ENCODE measurements around the gene GPR34. TPM values are rescaled to one million over a fixed set of nuclear protein-coding genes. Genes with fewer than 3 reads are reported as not detected.

The GPR34 gene
- total and polyA plus RNA-seq, 2 of the 13 experiments (the other 11 are each of a cell fraction or from before 2014, with no cell fraction given), result not detected

- no TSS peak for BruUV-seq (replicated peaks)
- H3K27ac ChIP-seq (ENCODE audit: extremely low read length, insufficient read depth, low read length), result no peak overlapping the region
- no peaks in the 10 kb centered on the region for H3K27me3 ChIP-seq (ENCODE audit: control insufficient read depth in 1 of 2, insufficient read depth in 2 of 2, low read length in 2 of 2)
- H3K9me3 ChIP-seq (ENCODE audit: low read length), result no peaks in the 10 kb centered on the region
- no peaks in the 10 kb centered on the region for H4K20me1 ChIP-seq (ENCODE audit: insufficient read depth, low read length)
- POLR2A ChIA-PET, result no interaction called here
- in situ Hi-C loops (cut with HindIII; ENCODE audit: extremely low pct_ligation_motif_present, low pct_unique_long_range_greater_than_20kb) (no loop called here), intact Hi-C loops (cut with micrococcal nuclease; ENCODE audit: unreplicated experiment) (no loop called here)
- no peaks in the 10 kb centered on the region for H3K4me1 ChIP-seq (ENCODE audit: insufficient read depth, low read length)
- no peaks in the 10 kb centered on the region for H3K36me3 ChIP-seq (replicated peaks in 1 of 2; ENCODE audit: control insufficient read depth in 1 of 2, insufficient read depth in 2 of 2, low read length in 2 of 2)
- no peak for FAIRE-seq
- no peak overlapping the region for H3K4me2 ChIP-seq (ENCODE audit: low read depth, low read length)
- no peak overlapping the region for H3K4me3 ChIP-seq (replicated peaks in 1 of 3; ENCODE audit: insufficient read depth in 1 of 3, low read depth in 2 of 3, low read length in 3 of 3)
- no peaks in the 10 kb centered on the region for H3K79me2 ChIP-seq (ENCODE audit: insufficient read depth, low read length)
- TF ChIP-seq ZNF782 (CRISPR knock-in tag; IDR thresholded peaks at IDR 0.05; ENCODE audit: borderline replicate concordance), result no peak
- no peak for TF ChIP-seq HMGA1 (CRISPR knock-in tag; conservative IDR thresholded peaks at IDR 0.05)
- no peak for TF ChIP-seq ZFP90 (CRISPR knock-in tag; IDR thresholded peaks at IDR 0.05; ENCODE audit: borderline replicate concordance)
- no peak for TF ChIP-seq ATF7-NPFF (CRISPR knock-in tag; IDR thresholded peaks at IDR 0.05; ENCODE audit: low read depth)
- TF ChIP-seq ZNF251 (CRISPR knock-in tag; IDR thresholded peaks at IDR 0.05), result no peak
- no peak for TF ChIP-seq SRY (CRISPR knock-in tag; IDR thresholded peaks at IDR 0.05)
- TF ChIP-seq FOXJ3 (CRISPR knock-in tag; IDR thresholded peaks at IDR 0.05; ENCODE audit: borderline replicate concordance), result no peak
- TF ChIP-seq ZBTB20 (CRISPR knock-in tag; IDR thresholded peaks at IDR 0.05; ENCODE audit: borderline replicate concordance, low read depth), result no peak
- no peak for TF ChIP-seq PITX1 (CRISPR knock-in tag; IDR thresholded peaks at IDR 0.05)
- no peak for TF ChIP-seq ZSCAN9 (CRISPR knock-in tag; IDR thresholded peaks at IDR 0.05; ENCODE audit: borderline replicate concordance)
- TF ChIP-seq ZNF343 (CRISPR knock-in tag; IDR thresholded peaks at IDR 0.05), result no peak
- no peak for TF ChIP-seq NR2F6 (IDR thresholded peaks at IDR 0.05)
- no peak for TF ChIP-seq NR2F6 (CRISPR knock-in tag; IDR thresholded peaks at IDR 0.05)
- no peak for TF ChIP-seq ZNF552 (CRISPR knock-in tag; IDR thresholded peaks at IDR 0.05; ENCODE audit: borderline replicate concordance)
- no peak for TF ChIP-seq ARHGAP35 (CRISPR knock-in tag; IDR thresholded peaks at IDR 0.05; ENCODE audit: borderline replicate concordance)
- TF ChIP-seq ZFY (CRISPR knock-in tag; IDR thresholded peaks at IDR 0.05), result no peak
- TF ChIP-seq POLR2A (IDR thresholded peaks at IDR 0.05; ENCODE audit: insufficient read depth in 1 of 2, low read depth in 2 of 2, low read length in 2 of 2), result no peak
- no peak for TF ChIP-seq ZNF773 (CRISPR knock-in tag; IDR thresholded peaks at IDR 0.05; ENCODE audit: borderline replicate concordance)
- TF ChIP-seq ISX (CRISPR knock-in tag; conservative IDR thresholded peaks at IDR 0.05), result no peak
- TF ChIP-seq ZNF572 (CRISPR knock-in tag; IDR thresholded peaks at IDR 0.05), result no peak
- no peak for TF ChIP-seq HOXD1 (CRISPR knock-in tag; IDR thresholded peaks at IDR 0.05)
- ATAC-seq, result no peak
- no peak for DNase-seq (ENCODE audit: low spot score)
- no peak overlapping the region for H2AFZ ChIP-seq (ENCODE audit: low read length)
- H3K9ac ChIP-seq (ENCODE audit: insufficient read depth, low read depth, low read length), result no peak overlapping the region
- 87% methylated on average over 2 of the region's 2 CpGs for WGBS (ENCODE audit: low lambda C conversion rate)
- CTCF ChIA-PET (ENCODE audit: low intra/inter-chr PET ratio, low total read pairs), result no interaction called here
These were observed 23.1 kb upstream of the GPR34 start for GRCh38 chrX:41665686-41666085.

Measured in HepG2 (cell line).